CD14-positive monocyte (primary cell): ENCODE results near the gene RGS11. TPM values are rescaled to one million over a fixed set of nuclear protein-coding genes. Genes with fewer than 3 reads are reported as not detected.

Experiments used
- DNase-seq, 3 donors: peaks; one replicate each; pipeline ENCODE4 v3.0.0-alpha.2; 2011 to 2022
- H2AFZ ChIP-seq: 2 replicates; pipeline ENCODE4 v1.6.0; 2012; ENCODE audit warnings: mild to moderate bottlenecking, low read depth, low read length, inconsistent platforms; ENCODE audit not compliant: insufficient read depth, poor library complexity, severe bottlenecking
- H3K27ac ChIP-seq, 2 donors: 1 replicate in 1 of 2; 2 replicates in 1 of 2; pipeline ENCODE4 v1.5.1; 2012 to 2013; ENCODE audit warnings: low read length in 2 of 2, control low read depth in 1 of 2, inconsistent platforms in 1 of 2, low read depth in 1 of 2, mild to moderate bottlenecking in 1 of 2
- H3K27me3 ChIP-seq, 2 donors: one replicate each; pipeline versions ENCODE4 v1.6.0 to v1.6.1; 2011 to 2013; ENCODE audit warnings: low read length in 2 of 2; ENCODE audit not compliant: control insufficient read depth in 2 of 2, insufficient read depth in 2 of 2
- H3K36me3 ChIP-seq, 2 donors: replicated peaks in 1 of 2; 1 replicate in 1 of 2; 2 replicates in 1 of 2; pipeline versions ENCODE4 v1.5.1 to v1.6.1; 2012 to 2013; ENCODE audit warnings: low read length in 2 of 2, control low read depth in 1 of 2, inconsistent platforms in 1 of 2, mild to moderate bottlenecking in 1 of 2; ENCODE audit not compliant: insufficient read depth in 2 of 2, control insufficient read depth in 1 of 2
- H3K4me1 ChIP-seq, 2 donors: 1 replicate in 1 of 2; 2 replicates in 1 of 2; pipeline versions ENCODE4 v1.5.1 to v1.6.1; 2012 to 2013; ENCODE audit warnings: low read length in 2 of 2, control low read depth in 1 of 2, inconsistent platforms in 1 of 2, mild to moderate bottlenecking in 1 of 2, moderate library complexity in 1 of 2; ENCODE audit not compliant: insufficient read depth in 2 of 2, control insufficient read depth in 1 of 2
- H3K4me2 ChIP-seq: replicated peaks from 2 replicates; pipeline ENCODE3; 2012; ENCODE audit warnings: low read length, moderate library complexity, mild to moderate bottlenecking; ENCODE audit not compliant: poor library complexity, severe bottlenecking; ENCODE audit errors: extremely low read depth
- H3K4me3 ChIP-seq, 3 experiments: fragments of 200-600 bp in 1 of 3; sonication (generic) in 1 of 3; replicated peaks in 1 of 3; 1 replicate in 2 of 3; 2 replicates in 1 of 3; pipeline ENCODE4 v1.5.1; 2011 to 2013; ENCODE audit warnings: low read length in 3 of 3, mild to moderate bottlenecking in 3 of 3, control low read depth in 2 of 3, low read depth in 2 of 3, inconsistent platforms in 1 of 3, moderate library complexity in 1 of 3
- H3K79me2 ChIP-seq: 2 replicates; pipeline ENCODE4 v1.6.0; 2012; ENCODE audit warnings: mild to moderate bottlenecking, control low read depth, inconsistent platforms, low read length, moderate library complexity; ENCODE audit not compliant: insufficient read depth
- H3K9ac ChIP-seq: 2 replicates; pipeline ENCODE4 v1.6.0; 2017; ENCODE audit warnings: low read length, mild to moderate bottlenecking; ENCODE audit not compliant: insufficient read depth, poor library complexity, severe bottlenecking
- H3K9me3 ChIP-seq, 2 donors: replicated peaks in 1 of 2; 1 replicate in 1 of 2; 2 replicates in 1 of 2; pipeline versions ENCODE4 v1.5.1 to v1.6.1; 2012 to 2013; ENCODE audit warnings: low read length in 2 of 2, control low read depth in 1 of 2; ENCODE audit not compliant: control insufficient read depth in 1 of 2, insufficient read depth in 1 of 2
- H4K20me1 ChIP-seq: 2 replicates; pipeline ENCODE4 v1.6.0; 2012; ENCODE audit warnings: mild to moderate bottlenecking, low read length, control low read depth, moderate library complexity; ENCODE audit not compliant: insufficient read depth
- H3K27ac Mint-ChIP-seq, 7 donors: one replicate each; pipeline ENCODE4 v1.8.0; 2020; ENCODE audit warnings: mild to moderate bottlenecking in 7 of 7, mixed read lengths in 7 of 7, moderate library complexity in 6 of 7, inconsistent platforms in 2 of 7
- H3K27me3 Mint-ChIP-seq, 3 donors: one replicate each; pipeline ENCODE4 v1.8.0; 2021 to 2022; ENCODE audit warnings: low read depth in 3 of 3, mild to moderate bottlenecking in 3 of 3, mixed read lengths in 3 of 3, moderate library complexity in 3 of 3, inconsistent platforms in 1 of 3
- H3K36me3 Mint-ChIP-seq, 2 donors: one replicate each; pipeline ENCODE4 v1.8.0; 2020; ENCODE audit warnings: mixed read lengths in 2 of 2, inconsistent platforms in 1 of 2, mild to moderate bottlenecking in 1 of 2
- H3K4me1 Mint-ChIP-seq: one replicate; pipeline ENCODE4 v1.8.0; 2020; ENCODE audit warnings: mild to moderate bottlenecking, mixed read lengths
- H3K4me3 Mint-ChIP-seq, 2 donors: one replicate each; pipeline ENCODE4 v1.8.0; 2020; ENCODE audit warnings: mild to moderate bottlenecking in 2 of 2, mixed read lengths in 2 of 2, moderate library complexity in 1 of 2
- H3K9me3 Mint-ChIP-seq, 7 donors: one replicate each; pipeline ENCODE4 v1.8.0; 2020 to 2022; ENCODE audit warnings: mixed read lengths in 7 of 7, mild to moderate bottlenecking in 6 of 7, moderate library complexity in 6 of 7, inconsistent platforms in 2 of 7
- CTCF ChIP-seq: fragments of 200-600 bp; IDR thresholded peaks from one replicate; pipeline ENCODE4 v1.8.0; 2022; ENCODE audit warnings: antibody characterized with exemption, mild to moderate bottlenecking
- WGBS: methylation state at CpG from one replicate; pipeline ENCODE4 v1.1.5; 2013; ENCODE audit warnings: missing lambda C conversion rate; ENCODE audit not compliant: insufficient coverage; 5-methylcytosine and 5-hydroxymethylcytosine counted together
- intact Hi-C, 2 donors: fragments of 100-400 bp; cut with micrococcal nuclease; formaldehyde crosslinking; loops; one replicate each; pipeline versions ENCODE4 v1.15.0 to v1.15.1; 2023
- polyA plus RNA-seq, 3 donors: library from polyadenylated mRNA; depleted of rRNA in 1 of 3; unstranded in 2 of 3; stranded (reverse) in 1 of 3; fragments of 300-500 nt in 2 of 3; fragments of >200 nt in 1 of 3; fragmentation: Illumina TruSeq in 2 of 3; gene quantifications; 1 replicate in 2 of 3; 2 replicates in 1 of 3; pipeline ENCODE4 v1.2.3, GENCODE V29; 2012 to 2021

RGS11 gene
- polyA plus RNA-seq, 3 donors = 0.07 TPM; not detected in 2

- WGBS = 80% methylated on average over 22 of the region's 25 CpGs
- Histone ChIP-seq H3K4me3 (no peak overlapping the region), H3K9me3 (peaks cover 7 to 17% of the 10 kb centered on the region in 2 donors), H2AFZ (no peak overlapping the region), H3K79me2 (no peaks in the 10 kb centered on the region), H3K27ac (no peak overlapping the region), H3K36me3 (peaks cover 5 to 6% of the 10 kb centered on the region in 2 donors), H4K20me1 (no peaks in the 10 kb centered on the region), H3K9ac (no peak overlapping the region), H3K4me1 (no peaks in the 10 kb centered on the region), H3K4me2 (no peak overlapping the region), H3K27me3 (peaks cover 9 to 38% of the 10 kb centered on the region in 2 donors)
- H3K27me3 Mint-ChIP-seq = peaks cover 32 to 53% (median 48%) of the 10 kb centered on the region in 3 donors
- H3K9me3 Mint-ChIP-seq = peaks cover 2 to 18% (median 8%) of the 10 kb centered on the region in 7 donors
- H3K4me1 Mint-ChIP-seq = no peaks in the 10 kb centered on the region
- intact Hi-C loops = no loop called here
- no peak overlapping the region for H3K27ac Mint-ChIP-seq
- peaks cover 3 to 6% of the 10 kb centered on the region in 2 donors for H3K36me3 Mint-ChIP-seq
- no peak overlapping the region for H3K4me3 Mint-ChIP-seq
- TF ChIP-seq CTCF = no peak
- no peak for DNase-seq
These were observed 6.0 kb upstream of the RGS11 start for GRCh38 chr16:281660-282255.

GRCh38 chr16:280991-281659 lies 5.4 kb upstream of the RGS11 start:
- Histone ChIP-seq H3K4me2 (peak overlapping the region; percentile 22), H3K79me2 (no peaks in the 10 kb centered on the region), H3K36me3 (no peaks in the 10 kb centered on the region), H2AFZ (no peak overlapping the region), H4K20me1 (no peaks in the 10 kb centered on the region), H3K4me3 (no peak overlapping the region), H3K4me1 (no peaks in the 10 kb centered on the region), H3K9ac (no peak overlapping the region), H3K9me3 (peaks cover under 1 to 12% of the 10 kb centered on the region in 2 donors), H3K27ac (no peak overlapping the region), H3K27me3 (peaks cover 9 to 44% of the 10 kb centered on the region in 2 donors)
- no peak overlapping the region for H3K27ac Mint-ChIP-seq
- no peak for DNase-seq
- TF ChIP-seq CTCF = no peak
- H3K9me3 Mint-ChIP-seq = peaks cover 0 to 13% (median 4%) of the 10 kb centered on the region in 7 donors
- WGBS = 51% methylated on average over 24 of the region's 27 CpGs
- H3K4me1 Mint-ChIP-seq = peaks cover 2% of the 10 kb centered on the region
- H3K36me3 Mint-ChIP-seq = no peaks in the 10 kb centered on the region
- intact Hi-C loops = no loop called here
- H3K4me3 Mint-ChIP-seq = peak overlapping the region in 1 of 2 donors; percentile 64
- H3K27me3 Mint-ChIP-seq = peaks cover 38 to 59% (median 54%) of the 10 kb centered on the region in 3 donors
